CD4-positive, alpha-beta T cell treated with Interleukin-21 for 1 hour (primary cell): ENCODE measurements around the gene SARS1.
"Not testable (repeated sequence)": the region's sequence is repeated elsewhere in the genome, so short reads cannot be mapped to it uniquely, and the experiment has no call there.

ENCODE experiments used
- DNase-seq: peaks from one replicate; pipeline ENCODE4 v3.0.0-alpha.2; 2020

Gene SARS1

GRCh38 chr1:109279615-109280278 lies 66.0 kb downstream of the SARS1 start:
- no peak for DNase-seq

GRCh38 chr1:109280862-109281261 lies 67.1 kb downstream of the SARS1 start:
- DNase-seq: no peak

- DNase-seq: no peak
Observed at GRCh38 chr1:109281680-109282496, 68.2 kb downstream of the SARS1 start.

GRCh38 chr1:109282497-109282951 lies 68.8 kb downstream of the SARS1 start:
- no peak for DNase-seq

- peak; percentile 91 for DNase-seq
Observed at GRCh38 chr1:109282952-109283747, 69.4 kb downstream of the SARS1 start, which contains the start of gene PSRC1. Gene PSRC1, minus strand, starts transcription at chr1:109283145.

GRCh38 chr1:109283748-109284600 lies 70.3 kb downstream of the SARS1 start:
- no peak for DNase-seq

GRCh38 chr1:109286762-109287161 lies 73.0 kb downstream of the SARS1 start:
- not testable (repeated sequence) for DNase-seq
